SK-N-SH treated with all-trans-retinoic acid at 6 μM for 48 hours (cell line): ENCODE measurements around the gene MSMP.

Experiments used
- ATAC-seq: fragments of 200-7000 bp; cut with Tn5 transposase; 3 replicates; pipeline ENCODE4 v1.9.1; 2020; ENCODE audit warnings: mild to moderate bottlenecking, moderate library complexity
- ARNTL ChIP-seq: fragments of 450-650 bp; formaldehyde crosslinking; IDR thresholded peaks from 2 replicates; pipeline ENCODE4 v1.5.0; 2020; ENCODE audit warnings: low read depth, mild to moderate bottlenecking, moderate library complexity, borderline replicate concordance
- BACH2 ChIP-seq: fragments of 250-450 bp; sonication (Bioruptor Pico); IDR thresholded peaks from 2 replicates; pipeline ENCODE4 v1.9.0; 2021; ENCODE audit warnings: mild to moderate bottlenecking, borderline replicate concordance
- CSDC2 ChIP-seq: fragments of 250-450 bp; sonication (Bioruptor Pico); IDR thresholded peaks from 2 replicates; pipeline ENCODE4 v1.5.0; 2020; ENCODE audit warnings: mild to moderate bottlenecking, moderate library complexity
- ESRRG ChIP-seq: fragments of 250-450 bp; sonication (Bioruptor Pico); IDR thresholded peaks from 2 replicates; pipeline ENCODE4 v1.6.1; 2021; ENCODE audit warnings: mild to moderate bottlenecking
- GLIS3 ChIP-seq: fragments of 250-450 bp; sonication (Bioruptor Pico); IDR thresholded peaks from 2 replicates; pipeline ENCODE4 v1.5.0; 2020; ENCODE audit warnings: mild to moderate bottlenecking, moderate library complexity
- ISL1 ChIP-seq: fragments of 250-450 bp; sonication (Bioruptor Pico); IDR thresholded peaks from 2 replicates; pipeline ENCODE4 v2.1.2; 2022; ENCODE audit warnings: mild to moderate bottlenecking, moderate library complexity
- PATZ1 ChIP-seq: fragments of 250-450 bp; sonication (Bioruptor Pico); IDR thresholded peaks from 2 replicates; pipeline ENCODE4 v1.8.0; 2020; ENCODE audit warnings: mild to moderate bottlenecking, moderate library complexity, borderline replicate concordance
- POU6F1 ChIP-seq: fragments of 250-450 bp; sonication (Bioruptor Pico); IDR thresholded peaks from 2 replicates; pipeline ENCODE4 v1.8.0; 2021; ENCODE audit warnings: low read depth, mild to moderate bottlenecking, moderate library complexity, borderline replicate concordance
- PPARA ChIP-seq: fragments of 250-450 bp; sonication (Bioruptor Pico); IDR thresholded peaks from 2 replicates; pipeline ENCODE4 v1.5.0; 2020; ENCODE audit warnings: mild to moderate bottlenecking, borderline replicate concordance
- TCF4 ChIP-seq: fragments of 250-450 bp; sonication (Bioruptor Pico); IDR thresholded peaks from 2 replicates; pipeline ENCODE4 v1.8.0; 2021; ENCODE audit warnings: mild to moderate bottlenecking, moderate library complexity, borderline replicate concordance
- TOX ChIP-seq: fragments of 250-450 bp; sonication (Bioruptor Pico); IDR thresholded peaks from 2 replicates; pipeline ENCODE4 v1.8.0; 2021; ENCODE audit warnings: mild to moderate bottlenecking, moderate library complexity, borderline replicate concordance
- ZC3H10 ChIP-seq: fragments of 250-450 bp; sonication (Bioruptor Pico); IDR thresholded peaks from 2 replicates; pipeline ENCODE4 v1.5.1; 2021; ENCODE audit warnings: mild to moderate bottlenecking, moderate library complexity
- ZFP3 ChIP-seq: fragments of 250-450 bp; sonication (Bioruptor Pico); IDR thresholded peaks from 2 replicates; pipeline ENCODE4 v1.5.0; 2020; ENCODE audit warnings: mild to moderate bottlenecking, moderate library complexity
- ZFP30 ChIP-seq: fragments of 450-650 bp; formaldehyde crosslinking; IDR thresholded peaks from 2 replicates; pipeline ENCODE4 v1.5.0; 2022; ENCODE audit warnings: mild to moderate bottlenecking, moderate library complexity
- ZNF565 ChIP-seq: fragments of 450-650 bp; formaldehyde crosslinking; conservative IDR thresholded peaks from 2 replicates; pipeline ENCODE4 v1.5.0; 2020; ENCODE audit warnings: low read depth, mild to moderate bottlenecking, moderate library complexity
- ZNF70 ChIP-seq: fragments of 450-650 bp; formaldehyde crosslinking; IDR thresholded peaks from 2 replicates; pipeline ENCODE4 v1.5.0; 2020; ENCODE audit warnings: mild to moderate bottlenecking, moderate library complexity
- ZNF8 ChIP-seq: fragments of 450-650 bp; formaldehyde crosslinking; IDR thresholded peaks from 2 replicates; pipeline ENCODE4 v1.5.0; 2020; ENCODE audit warnings: mild to moderate bottlenecking, moderate library complexity
- TF ChIP-seq, protein P1 (sequence below): fragments of 250-450 bp; sonication (Bioruptor Pico); IDR thresholded peaks from 2 replicates; pipeline ENCODE4 v1.5.1; 2020; ENCODE audit warnings: low read depth, mild to moderate bottlenecking, moderate library complexity
- TF ChIP-seq, protein P2 (sequence below): fragments of 250-450 bp; sonication (Bioruptor Pico); IDR thresholded peaks from 2 replicates; pipeline ENCODE4 v1.5.1; 2021; ENCODE audit warnings: mild to moderate bottlenecking, moderate library complexity

Gene MSMP

DNA sequence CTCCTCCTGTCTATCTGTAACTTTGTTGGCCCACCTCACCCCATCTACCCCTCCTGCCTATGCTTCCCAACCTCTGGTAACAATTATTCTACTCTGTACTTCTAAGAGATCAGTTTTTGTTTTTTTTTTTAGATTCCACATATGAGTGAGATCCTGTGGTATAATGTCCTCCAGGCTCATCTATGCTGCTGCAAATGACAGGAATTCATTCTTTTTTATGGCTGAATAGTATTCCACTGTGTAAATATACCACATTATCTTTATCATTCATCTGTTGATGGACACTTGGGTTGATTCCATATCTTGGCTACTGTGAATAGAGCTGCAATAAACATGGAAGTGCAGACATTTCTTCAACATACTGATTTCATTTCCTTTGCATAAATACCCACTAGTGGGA lies 29.3 kb upstream of the MSMP start:
- TF ChIP-seq, protein P1, sequence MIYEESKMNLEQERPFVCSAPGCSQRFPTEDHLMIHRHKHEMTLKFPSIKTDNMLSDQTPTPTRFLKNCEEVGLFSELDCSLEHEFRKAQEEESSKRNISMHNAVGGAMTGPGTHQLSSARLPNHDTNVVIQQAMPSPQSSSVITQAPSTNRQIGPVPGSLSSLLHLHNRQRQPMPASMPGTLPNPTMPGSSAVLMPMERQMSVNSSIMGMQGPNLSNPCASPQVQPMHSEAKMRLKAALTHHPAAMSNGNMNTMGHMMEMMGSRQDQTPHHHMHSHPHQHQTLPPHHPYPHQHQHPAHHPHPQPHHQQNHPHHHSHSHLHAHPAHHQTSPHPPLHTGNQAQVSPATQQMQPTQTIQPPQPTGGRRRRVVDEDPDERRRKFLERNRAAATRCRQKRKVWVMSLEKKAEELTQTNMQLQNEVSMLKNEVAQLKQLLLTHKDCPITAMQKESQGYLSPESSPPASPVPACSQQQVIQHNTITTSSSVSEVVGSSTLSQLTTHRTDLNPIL (CRISPR knock-in tag): no peak
- TF ChIP-seq PPARA (CRISPR knock-in tag) (no peak), ISL1 (no peak), PATZ1 (CRISPR knock-in tag) (no peak), TCF4 (CRISPR knock-in tag) (no peak), POU6F1 (no peak), ESRRG (no peak), ARNTL (CRISPR knock-in tag) (no peak), ZNF70 (CRISPR knock-in tag) (no peak), ZNF565 (CRISPR knock-in tag) (no peak), ZFP3 (CRISPR knock-in tag) (no peak), ZNF8 (CRISPR knock-in tag) (no peak; the same call in 1 of the 2 replicates)
- no peak for ATAC-seq

GRCh38 chr9:35781066-35781465 lies 27.0 kb upstream of the MSMP start:
- TF ChIP-seq, protein P2, sequence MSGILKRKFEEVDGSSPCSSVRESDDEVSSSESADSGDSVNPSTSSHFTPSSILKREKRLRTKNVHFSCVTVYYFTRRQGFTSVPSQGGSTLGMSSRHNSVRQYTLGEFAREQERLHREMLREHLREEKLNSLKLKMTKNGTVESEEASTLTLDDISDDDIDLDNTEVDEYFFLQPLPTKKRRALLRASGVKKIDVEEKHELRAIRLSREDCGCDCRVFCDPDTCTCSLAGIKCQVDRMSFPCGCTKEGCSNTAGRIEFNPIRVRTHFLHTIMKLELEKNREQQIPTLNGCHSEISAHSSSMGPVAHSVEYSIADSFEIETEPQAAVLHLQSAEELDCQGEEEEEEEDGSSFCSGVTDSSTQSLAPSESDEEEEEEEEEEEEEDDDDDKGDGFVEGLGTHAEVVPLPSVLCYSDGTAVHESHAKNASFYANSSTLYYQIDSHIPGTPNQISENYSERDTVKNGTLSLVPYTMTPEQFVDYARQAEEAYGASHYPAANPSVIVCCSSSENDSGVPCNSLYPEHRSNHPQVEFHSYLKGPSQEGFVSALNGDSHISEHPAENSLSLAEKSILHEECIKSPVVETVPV (CRISPR knock-in tag): no peak
- TF ChIP-seq, all 23 proteins: peak for 0
- ATAC-seq: no peak

GRCh38 chr9:35778496-35778895 lies 24.4 kb upstream of the MSMP start:
- no peak for TF ChIP-seq ISL1
- no peak for TF ChIP-seq PATZ1 (CRISPR knock-in tag)
- ATAC-seq: no peak

GRCh38 chr9:35776018-35776417 lies 21.9 kb upstream of the MSMP start:
- no peak for ATAC-seq
- TF ChIP-seq, protein P2 (CRISPR knock-in tag): no peak
- TF ChIP-seq, protein P1 (CRISPR knock-in tag): no peak
- TF ChIP-seq ZFP30 (CRISPR knock-in tag): no peak
- TF ChIP-seq ZFP3 (CRISPR knock-in tag): no peak
- no peak for TF ChIP-seq ISL1
- no peak for TF ChIP-seq ZC3H10 (CRISPR knock-in tag)
- no peak for TF ChIP-seq PATZ1 (CRISPR knock-in tag)
- no peak for TF ChIP-seq PPARA (CRISPR knock-in tag)
- no peak for TF ChIP-seq ZNF70 (CRISPR knock-in tag)
- TF ChIP-seq ZNF8 (CRISPR knock-in tag): no peak
- no peak for TF ChIP-seq POU6F1
- no peak for TF ChIP-seq ZNF565 (CRISPR knock-in tag)
- no peak for TF ChIP-seq ARNTL (CRISPR knock-in tag)
- TF ChIP-seq CSDC2: no peak
- no peak for TF ChIP-seq BACH2 (CRISPR knock-in tag)
- TF ChIP-seq TOX (CRISPR knock-in tag): no peak
- TF ChIP-seq GLIS3 (CRISPR knock-in tag): no peak
